ENCODE measurements around the gene ZNF280B. TPM values are rescaled to one million over a fixed set of nuclear protein-coding genes. Genes with fewer than 3 reads are reported as not detected.

The ZNF280B gene
- polyA plus RNA-seq (ENCODE audit: insufficient read length in 4 of 4) = 1 to 10 TPM; 3.9 to 5.4 (median 4.6) TPM

GRCh38 chr22:22508274-22509176, at the start of gene ZNF280B:
Gene ZNF280B (minus strand): TSS chr22:22508742. CDS start chr22:22489398, 19,344 bp downstream.
- DNase-seq (ENCODE audit: low read depth in 4 of 4, low spot score in 2 of 4) = peak; percentile 15 to 59 (median 45)

- no peak for DNase-seq (ENCODE audit: low read depth in 4 of 4, low spot score in 2 of 4)
Measured at GRCh38 chr22:22556995-22557925, 48.7 kb upstream of the ZNF280B start.

GRCh38 chr22:22556578-22556977, 48.0 kb upstream of the ZNF280B start:
- DNase-seq (ENCODE audit: low read depth in 4 of 4, low spot score in 2 of 4) = no peak

GRCh38 chr22:22555596-22555995, 47.1 kb upstream of the ZNF280B start:
- no peak for DNase-seq (ENCODE audit: low read depth in 4 of 4, low spot score in 2 of 4)

GRCh38 chr22:22554587-22555284, 46.2 kb upstream of the ZNF280B start:
- DNase-seq (ENCODE audit: low read depth in 4 of 4, low spot score in 2 of 4) = no peak

- no peak for DNase-seq (ENCODE audit: low read depth in 4 of 4, low spot score in 2 of 4)
Measured at GRCh38 chr22:22553735-22554586, 45.4 kb upstream of the ZNF280B start.

- no peak for DNase-seq (ENCODE audit: low read depth in 4 of 4, low spot score in 2 of 4)
Measured at GRCh38 chr22:22553141-22553540, 44.6 kb upstream of the ZNF280B start.

GRCh38 chr22:22552630-22553029, 44.1 kb upstream of the ZNF280B start:
- DNase-seq (ENCODE audit: low read depth in 4 of 4, low spot score in 2 of 4) = no peak

GRCh38 chr22:22550789-22551434, 42.4 kb upstream of the ZNF280B start:
- DNase-seq (ENCODE audit: low read depth in 4 of 4, low spot score in 2 of 4) = no peak

- no peak for DNase-seq (ENCODE audit: low read depth in 4 of 4, low spot score in 2 of 4)
Measured at GRCh38 chr22:22548910-22549309, 40.4 kb upstream of the ZNF280B start.

GRCh38 chr22:22548317-22548716, 39.8 kb upstream of the ZNF280B start:
- DNase-seq (ENCODE audit: low read depth in 4 of 4, low spot score in 2 of 4) = no peak

- no peak for DNase-seq (ENCODE audit: low read depth in 4 of 4, low spot score in 2 of 4)
Measured at GRCh38 chr22:22547692-22548300, 39.3 kb upstream of the ZNF280B start.

- DNase-seq (ENCODE audit: low read depth in 4 of 4, low spot score in 2 of 4) = no peak
Measured at GRCh38 chr22:22547226-22547625, 38.7 kb upstream of the ZNF280B start.

GRCh38 chr22:22546490-22546889, 37.9 kb upstream of the ZNF280B start:
- no peak for DNase-seq (ENCODE audit: low read depth in 4 of 4, low spot score in 2 of 4)

GRCh38 chr22:22545084-22545483, 36.5 kb upstream of the ZNF280B start:
- no peak for DNase-seq (ENCODE audit: low read depth in 4 of 4, low spot score in 2 of 4)

- no peak for DNase-seq (ENCODE audit: low read depth in 4 of 4, low spot score in 2 of 4)
Measured at GRCh38 chr22:22538226-22538989, 29.9 kb upstream of the ZNF280B start.

GRCh38 chr22:22536916-22537315, 28.4 kb upstream of the ZNF280B start:
- no peak for DNase-seq (ENCODE audit: low read depth in 4 of 4, low spot score in 2 of 4)

GRCh38 chr22:22536515-22536914, 28.0 kb upstream of the ZNF280B start:
- DNase-seq (ENCODE audit: low read depth in 4 of 4, low spot score in 2 of 4) = no peak

All from left renal cortex interstitium (tissue), 4 donors.